HepG2 (cell line): ENCODE results near the gene NT5C2. TPM values are rescaled to one million over a fixed set of nuclear protein-coding genes. Genes with fewer than 3 reads are reported as not detected.

Experiments
- AKAP8 ChIP-seq: sonication (generic); formaldehyde crosslinking; IDR thresholded peaks from 2 replicates; pipeline ENCODE4 v1.5.1; 2020; ENCODE audit warnings: mild to moderate bottlenecking, missing genetic modification reagents
- DNMT3B ChIP-seq: conservative IDR thresholded peaks from 2 replicates; pipeline ENCODE4 v1.6.1; 2016; ENCODE audit warnings: missing biosample characterization, control low read depth
- KLF16 ChIP-seq, 2 experiments: sonication (generic) in 1 of 2; formaldehyde crosslinking in 1 of 2; IDR thresholded peaks; 2 replicates each; pipeline versions ENCODE4 v1.6.1 to v1.8.0; 2016 to 2023; ENCODE audit warnings: missing genetic modification reagents in 2 of 2, missing compliant biosample characterization in 1 of 2
- MBD4 ChIP-seq: IDR thresholded peaks from 2 replicates; pipeline ENCODE4 v1.6.1; 2012; ENCODE audit warnings: low read length, inconsistent platforms, borderline replicate concordance
- NCOA1 ChIP-seq: sonication (generic); formaldehyde crosslinking; IDR thresholded peaks from 2 replicates; pipeline ENCODE4 v1.9.0; 2021; ENCODE audit warnings: missing genetic modification reagents
- NCOR1 ChIP-seq: fragments of 200-600 bp; sonication (generic); IDR thresholded peaks from 2 replicates; pipeline ENCODE4 v1.7.0; 2017; ENCODE audit warnings: antibody characterized with exemption, low read length, borderline replicate concordance
- NFIB ChIP-seq: sonication (generic); formaldehyde crosslinking; IDR thresholded peaks from 2 replicates; pipeline ENCODE4 v1.9.0; 2021; ENCODE audit warnings: missing genetic modification reagents, mild to moderate bottlenecking, borderline replicate concordance
- SOX13 ChIP-seq, 3 experiments: fragments of 450-650 bp in 1 of 3; sonication (generic) in 1 of 3; formaldehyde crosslinking in 1 of 3; IDR thresholded peaks in 2 of 3; conservative IDR thresholded peaks in 1 of 3; 2 replicates each; pipeline versions ENCODE4 v1.5.0 to v1.6.1; 2016 to 2020; ENCODE audit warnings: antibody characterized with exemption in 1 of 3, mild to moderate bottlenecking in 1 of 3, missing compliant biosample characterization in 1 of 3, missing genetic modification reagents in 1 of 3, moderate library complexity in 1 of 3
- STAG1 ChIP-seq: sonication (generic); formaldehyde crosslinking; IDR thresholded peaks from 2 replicates; pipeline ENCODE4 v1.4.0; 2020; ENCODE audit warnings: missing genetic modification reagents
- TCF12 ChIP-seq, 2 experiments: fragments of 450-650 bp in 1 of 2; sonication (generic) in 1 of 2; formaldehyde crosslinking in 1 of 2; IDR thresholded peaks; 2 replicates each; pipeline versions ENCODE4 v1.6.1 to v1.8.0; 2017 to 2022; ENCODE audit warnings: antibody characterized with exemption in 1 of 2, mild to moderate bottlenecking in 1 of 2, missing genetic modification reagents in 1 of 2, moderate library complexity in 1 of 2
- ZBTB20 ChIP-seq: sonication (generic); formaldehyde crosslinking; IDR thresholded peaks from 2 replicates; pipeline ENCODE4 v1.8.1; 2023; ENCODE audit warnings: missing genetic modification reagents, low read depth, mild to moderate bottlenecking, borderline replicate concordance
- ZNF230 ChIP-seq: sonication (generic); formaldehyde crosslinking; IDR thresholded peaks from 2 replicates; pipeline ENCODE4 v1.4.0; 2020; ENCODE audit warnings: mild to moderate bottlenecking, missing genetic modification reagents
- ZNF34 ChIP-seq: sonication (generic); formaldehyde crosslinking; IDR thresholded peaks from 2 replicates; pipeline ENCODE4 v1.4.0; 2020; ENCODE audit warnings: mild to moderate bottlenecking, missing genetic modification reagents, borderline replicate concordance
- ZNF629 ChIP-seq: sonication (generic); formaldehyde crosslinking; conservative IDR thresholded peaks from 2 replicates; pipeline ENCODE4 v1.5.0; 2020; ENCODE audit warnings: missing genetic modification reagents
- ZSCAN30 ChIP-seq: sonication (generic); formaldehyde crosslinking; IDR thresholded peaks from 2 replicates; pipeline ENCODE4 v1.5.0; 2020; ENCODE audit warnings: mild to moderate bottlenecking, missing genetic modification reagents
- ZSCAN31 ChIP-seq: sonication (generic); formaldehyde crosslinking; IDR thresholded peaks from 2 replicates; pipeline ENCODE4 v1.5.0; 2020; ENCODE audit warnings: low read depth, mild to moderate bottlenecking, missing genetic modification reagents
- polyA plus RNA-seq, 8 experiments: library from polyadenylated mRNA; depleted of rRNA in 3 of 8; stranded (reverse) in 7 of 8; unstranded in 1 of 8; fragments of >200 nt; fragmentation: Illumina TruSeq in 4 of 8; extraction: Trizol in 4 of 8; gene quantifications; 2 replicates each; pipeline versions ENCODE4 v1.2.1 to v1.2.3, GENCODE V29; 2011 to 2016; ENCODE audit warnings: low read depth in 4 of 8, missing spikeins in 1 of 8, mixed read lengths in 1 of 8; ENCODE audit not compliant: insufficient read depth in 1 of 8
- total RNA-seq, 5 experiments: library from RNA; depleted of rRNA; stranded (reverse); fragments of >200 nt; fragmentation: Illumina TruSeq; extraction: Trizol; gene quantifications; 2 replicates each; pipeline ENCODE4 v1.2.3, GENCODE V29; 2016; ENCODE audit warnings: low read depth in 1 of 5
- TF ChIP-seq, protein P1 (sequence below): sonication (generic); formaldehyde crosslinking; IDR thresholded peaks from 2 replicates; pipeline ENCODE4 v1.4.0; 2020; ENCODE audit warnings: missing genetic modification reagents
- TF ChIP-seq, protein P2 (sequence below): sonication (generic); formaldehyde crosslinking; IDR thresholded peaks from 2 replicates; pipeline ENCODE4 v1.4.0; 2020; ENCODE audit warnings: low read depth, mild to moderate bottlenecking, missing genetic modification reagents
- TF ChIP-seq, protein P3 (sequence below): IDR thresholded peaks from 2 replicates; pipeline ENCODE4 v1.6.1; 2016; ENCODE audit warnings: missing biosample characterization, missing genetic modification reagents, low read depth
- TF ChIP-seq, protein P4 (sequence below): IDR thresholded peaks from 2 replicates; pipeline ENCODE4 v1.6.1; 2016; ENCODE audit warnings: mild to moderate bottlenecking, missing biosample characterization, missing genetic modification reagents
- TF ChIP-seq, protein P5 (sequence below): sonication (generic); formaldehyde crosslinking; IDR thresholded peaks from 2 replicates; pipeline ENCODE4 v1.8.0; 2022; ENCODE audit warnings: mild to moderate bottlenecking, missing genetic modification reagents

The NT5C2 gene
- total and polyA plus RNA-seq, 2 of the 13 experiments (the other 11 are each of a cell fraction or from before 2014, with no cell fraction given): 40.6 to 55.2 TPM

DNA sequence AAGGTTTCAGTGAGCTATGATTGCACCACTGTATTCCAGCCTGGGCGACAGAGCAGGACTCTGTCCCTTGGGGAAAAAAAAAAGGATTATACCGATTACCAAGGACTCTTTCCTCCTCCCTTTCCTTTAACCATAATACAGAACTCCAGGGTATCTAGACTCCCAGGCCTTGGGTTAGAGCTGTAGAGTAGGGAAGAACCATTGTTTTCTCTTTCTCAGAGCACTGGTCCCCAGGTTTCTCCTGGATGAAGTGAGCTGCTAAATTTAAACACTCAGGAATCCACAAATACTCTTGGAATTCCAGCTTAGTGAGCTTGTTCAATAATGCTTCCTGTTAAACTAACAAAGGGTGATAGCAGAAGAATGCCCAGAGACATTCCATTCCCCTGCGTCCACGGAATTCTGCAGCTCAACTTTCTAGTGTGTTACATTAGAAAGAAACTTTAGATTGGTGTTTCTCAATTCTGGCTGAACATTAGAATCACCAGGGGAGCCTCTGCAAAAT lies 38.0 kb upstream of the NT5C2 start (continued):
- TF ChIP-seq, protein P1, sequence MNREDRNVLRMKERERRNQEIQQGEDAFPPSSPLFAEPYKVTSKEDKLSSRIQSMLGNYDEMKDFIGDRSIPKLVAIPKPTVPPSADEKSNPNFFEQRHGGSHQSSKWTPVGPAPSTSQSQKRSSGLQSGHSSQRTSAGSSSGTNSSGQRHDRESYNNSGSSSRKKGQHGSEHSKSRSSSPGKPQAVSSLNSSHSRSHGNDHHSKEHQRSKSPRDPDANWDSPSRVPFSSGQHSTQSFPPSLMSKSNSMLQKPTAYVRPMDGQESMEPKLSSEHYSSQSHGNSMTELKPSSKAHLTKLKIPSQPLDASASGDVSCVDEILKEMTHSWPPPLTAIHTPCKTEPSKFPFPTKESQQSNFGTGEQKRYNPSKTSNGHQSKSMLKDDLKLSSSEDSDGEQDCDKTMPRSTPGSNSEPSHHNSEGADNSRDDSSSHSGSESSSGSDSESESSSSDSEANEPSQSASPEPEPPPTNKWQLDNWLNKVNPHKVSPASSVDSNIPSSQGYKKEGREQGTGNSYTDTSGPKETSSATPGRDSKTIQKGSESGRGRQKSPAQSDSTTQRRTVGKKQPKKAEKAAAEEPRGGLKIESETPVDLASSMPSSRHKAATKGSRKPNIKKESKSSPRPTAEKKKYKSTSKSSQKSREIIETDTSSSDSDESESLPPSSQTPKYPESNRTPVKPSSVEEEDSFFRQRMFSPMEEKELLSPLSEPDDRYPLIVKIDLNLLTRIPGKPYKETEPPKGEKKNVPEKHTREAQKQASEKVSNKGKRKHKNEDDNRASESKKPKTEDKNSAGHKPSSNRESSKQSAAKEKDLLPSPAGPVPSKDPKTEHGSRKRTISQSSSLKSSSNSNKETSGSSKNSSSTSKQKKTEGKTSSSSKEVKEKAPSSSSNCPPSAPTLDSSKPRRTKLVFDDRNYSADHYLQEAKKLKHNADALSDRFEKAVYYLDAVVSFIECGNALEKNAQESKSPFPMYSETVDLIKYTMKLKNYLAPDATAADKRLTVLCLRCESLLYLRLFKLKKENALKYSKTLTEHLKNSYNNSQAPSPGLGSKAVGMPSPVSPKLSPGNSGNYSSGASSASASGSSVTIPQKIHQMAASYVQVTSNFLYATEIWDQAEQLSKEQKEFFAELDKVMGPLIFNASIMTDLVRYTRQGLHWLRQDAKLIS: no peak
- TF ChIP-seq ZNF629: no peak
- TF ChIP-seq DNMT3B: no peak
- TF ChIP-seq, protein P2, sequence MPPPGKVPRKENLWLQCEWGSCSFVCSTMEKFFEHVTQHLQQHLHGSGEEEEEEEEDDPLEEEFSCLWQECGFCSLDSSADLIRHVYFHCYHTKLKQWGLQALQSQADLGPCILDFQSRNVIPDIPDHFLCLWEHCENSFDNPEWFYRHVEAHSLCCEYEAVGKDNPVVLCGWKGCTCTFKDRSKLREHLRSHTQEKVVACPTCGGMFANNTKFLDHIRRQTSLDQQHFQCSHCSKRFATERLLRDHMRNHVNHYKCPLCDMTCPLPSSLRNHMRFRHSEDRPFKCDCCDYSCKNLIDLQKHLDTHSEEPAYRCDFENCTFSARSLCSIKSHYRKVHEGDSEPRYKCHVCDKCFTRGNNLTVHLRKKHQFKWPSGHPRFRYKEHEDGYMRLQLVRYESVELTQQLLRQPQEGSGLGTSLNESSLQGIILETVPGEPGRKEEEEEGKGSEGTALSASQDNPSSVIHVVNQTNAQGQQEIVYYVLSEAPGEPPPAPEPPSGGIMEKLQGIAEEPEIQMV (CRISPR knock-in tag): no peak
- TF ChIP-seq, protein P3, sequence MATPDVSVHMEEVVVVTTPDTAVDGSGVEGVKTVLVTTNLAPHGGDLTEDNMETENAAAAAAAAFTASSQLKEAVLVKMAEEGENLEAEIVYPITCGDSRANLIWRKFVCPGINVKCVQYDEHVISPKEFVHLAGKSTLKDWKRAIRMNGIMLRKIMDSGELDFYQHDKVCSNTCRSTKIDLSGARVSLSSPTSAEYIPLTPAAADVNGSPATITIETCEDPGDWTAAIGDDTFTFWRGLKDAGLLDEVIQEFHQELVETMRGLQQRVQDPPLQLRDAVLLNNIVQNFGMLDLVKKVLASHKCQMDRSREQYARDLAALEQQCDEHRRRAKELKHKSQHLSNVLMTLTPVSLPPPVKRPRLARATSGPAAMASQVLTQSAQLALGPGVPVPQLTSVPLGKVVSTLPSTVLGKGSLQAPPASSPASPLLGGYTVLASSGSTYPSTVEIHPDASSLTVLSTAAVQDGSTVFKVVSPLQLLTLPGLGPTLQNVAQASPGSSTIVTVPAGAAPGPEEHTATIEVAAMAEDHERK (CRISPR knock-in tag): no peak
- 0 out of 2 replicates have a peak, but pooled peaks have one; percentile 24 for TF ChIP-seq NCOR1
- no peak for TF ChIP-seq MBD4
- no peak for TF ChIP-seq KLF16 (CRISPR knock-in tag; IDR thresholded peaks at IDR 0.05)
- TF ChIP-seq, protein P4, sequence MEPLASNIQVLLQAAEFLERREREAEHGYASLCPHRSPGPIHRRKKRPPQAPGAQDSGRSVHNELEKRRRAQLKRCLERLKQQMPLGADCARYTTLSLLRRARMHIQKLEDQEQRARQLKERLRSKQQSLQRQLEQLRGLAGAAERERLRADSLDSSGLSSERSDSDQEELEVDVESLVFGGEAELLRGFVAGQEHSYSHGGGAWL (CRISPR knock-in tag): no peak
- TF ChIP-seq, protein P5, sequence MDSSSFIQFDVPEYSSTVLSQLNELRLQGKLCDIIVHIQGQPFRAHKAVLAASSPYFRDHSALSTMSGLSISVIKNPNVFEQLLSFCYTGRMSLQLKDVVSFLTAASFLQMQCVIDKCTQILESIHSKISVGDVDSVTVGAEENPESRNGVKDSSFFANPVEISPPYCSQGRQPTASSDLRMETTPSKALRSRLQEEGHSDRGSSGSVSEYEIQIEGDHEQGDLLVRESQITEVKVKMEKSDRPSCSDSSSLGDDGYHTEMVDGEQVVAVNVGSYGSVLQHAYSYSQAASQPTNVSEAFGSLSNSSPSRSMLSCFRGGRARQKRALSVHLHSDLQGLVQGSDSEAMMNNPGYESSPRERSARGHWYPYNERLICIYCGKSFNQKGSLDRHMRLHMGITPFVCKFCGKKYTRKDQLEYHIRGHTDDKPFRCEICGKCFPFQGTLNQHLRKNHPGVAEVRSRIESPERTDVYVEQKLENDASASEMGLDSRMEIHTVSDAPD: no peak
- no peak for TF ChIP-seq ZSCAN31 (CRISPR knock-in tag)
- no peak for TF ChIP-seq STAG1 (CRISPR knock-in tag)
- no peak for TF ChIP-seq TCF12 (IDR thresholded peaks at IDR 0.05)
- no peak for TF ChIP-seq TCF12 (CRISPR knock-in tag; IDR thresholded peaks at IDR 0.05)
- no peak for TF ChIP-seq ZSCAN30 (CRISPR knock-in tag)
- no peak for TF ChIP-seq NCOA1
- TF ChIP-seq AKAP8 (CRISPR knock-in tag): no peak
- TF ChIP-seq ZNF230: no peak
- TF ChIP-seq ZBTB20 (CRISPR knock-in tag): no peak
- peak; percentile 62 for TF ChIP-seq SOX13 (IDR thresholded peaks at IDR 0.05)
- peak in 1 of 2 experiments; percentile 93; a peak in 2 of 4 replicates for TF ChIP-seq SOX13 (CRISPR knock-in tag; conservative IDR thresholded peaks at IDR 0.05 in 1 of 2, IDR thresholded peaks at IDR 0.05 in 1 of 2)
- TF ChIP-seq ZNF34: no peak
- no peak for TF ChIP-seq NFIB (CRISPR knock-in tag)
